Activated gamma-delta T cell treated with Interleukin-2 at 50 U/mL for 16 hours (primary cell): ENCODE data around the gene CFAP92.

Source experiments
- DNase-seq: peaks from one replicate; pipeline ENCODE4 v3.0.0-alpha.2; 2020

CFAP92 gene

DNA sequence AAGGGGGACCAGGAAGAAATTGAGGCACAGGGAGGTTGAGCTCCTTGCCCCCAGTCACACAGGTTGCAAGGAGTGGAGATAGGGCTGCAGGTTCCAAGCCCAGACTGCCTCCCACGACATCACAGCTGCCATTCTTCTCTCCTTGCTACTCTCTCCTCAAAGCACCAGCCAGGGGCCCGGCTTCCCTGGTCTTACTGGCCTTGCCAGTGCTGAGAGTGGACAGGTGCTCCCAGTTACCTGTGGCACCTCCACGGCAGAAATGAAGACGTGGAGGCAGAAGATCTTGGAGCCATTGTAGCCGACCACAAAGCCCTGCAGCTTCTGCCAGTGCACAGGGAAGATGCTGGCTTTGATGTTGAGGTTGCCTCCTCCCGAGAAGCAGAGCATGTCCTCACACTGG is 132.4 kb downstream of the CFAP92 start:
- DNase-seq: no peak
